Ectodermal cell (in vitro differentiated cells): ENCODE data around the gene LUZP2.

Experiments
- H3K27ac ChIP-seq: 2 replicates; pipeline ENCODE4 v1.7.0; 2013; ENCODE audit warnings: mild to moderate bottlenecking, low read depth, low read length; ENCODE audit not compliant: insufficient read depth, poor library complexity, severe bottlenecking
- H3K27me3 ChIP-seq: 2 replicates; pipeline ENCODE4 v1.7.0; 2013; ENCODE audit warnings: mild to moderate bottlenecking, low read length; ENCODE audit not compliant: insufficient read depth, control insufficient read depth, poor library complexity, severe bottlenecking
- H3K36me3 ChIP-seq: one replicate; pipeline ENCODE4 v1.7.0; 2013; ENCODE audit warnings: low read length; ENCODE audit not compliant: control insufficient read depth, insufficient read depth
- H3K4me1 ChIP-seq: one replicate; pipeline ENCODE4 v1.7.0; 2013; ENCODE audit warnings: low read length; ENCODE audit not compliant: control insufficient read depth, insufficient read depth
- H3K4me3 ChIP-seq: 2 replicates; pipeline ENCODE4 v1.7.0; 2013; ENCODE audit warnings: low read depth, low read length, control low read depth; ENCODE audit not compliant: insufficient read depth
- H3K9me3 ChIP-seq: 2 replicates; pipeline ENCODE4 v1.7.0; 2013; ENCODE audit warnings: mild to moderate bottlenecking, low read length, moderate library complexity; ENCODE audit not compliant: control insufficient read depth
- WGBS, 2 experiments: methylation state at CpG; one replicate each; pipeline ENCODE4 v1.1.7; 2013; ENCODE audit warnings: missing lambda C conversion rate in 2 of 2; 5-methylcytosine and 5-hydroxymethylcytosine counted together

LUZP2 gene

GRCh38 chr11:24738972-24739371 lies 242.1 kb downstream of the LUZP2 start:
- H3K36me3 ChIP-seq, result no peaks in the 10 kb centered on the region
- WGBS, 2 experiments, result 94 to 96% methylated on average over 2 of the region's 2 CpGs
- no peak overlapping the region for H3K27ac ChIP-seq
- no peaks in the 10 kb centered on the region for H3K4me1 ChIP-seq
- H3K9me3 ChIP-seq, result no peaks in the 10 kb centered on the region
- no peak overlapping the region for H3K4me3 ChIP-seq
- H3K27me3 ChIP-seq, result no peaks in the 10 kb centered on the region

- Histone ChIP-seq H3K4me3 (no peak overlapping the region), H3K27ac (no peak overlapping the region), H3K9me3 (no peaks in the 10 kb centered on the region)
Measured at GRCh38 chr11:24739637-24740036, 242.8 kb downstream of the LUZP2 start.

GRCh38 chr11:24747275-24748251 lies 250.7 kb downstream of the LUZP2 start:
- H3K27ac ChIP-seq, result no peak overlapping the region
- WGBS, 2 experiments, result 93 to 95% methylated on average over 5 of the region's 5 CpGs
- H3K4me3 ChIP-seq, result no peak overlapping the region
- H3K4me1 ChIP-seq, result no peaks in the 10 kb centered on the region
- no peaks in the 10 kb centered on the region for H3K36me3 ChIP-seq
- H3K9me3 ChIP-seq, result no peaks in the 10 kb centered on the region
- H3K27me3 ChIP-seq, result no peaks in the 10 kb centered on the region

More at GRCh38 chr11:24739637-24740036, 242.8 kb downstream of the LUZP2 start:
- Histone ChIP-seq H3K4me1 (no peaks in the 10 kb centered on the region), H3K36me3 (no peaks in the 10 kb centered on the region), H3K27me3 (no peaks in the 10 kb centered on the region)
- 95 to 98% methylated on average over 4 of the region's 4 CpGs for WGBS, 2 experiments

GRCh38 chr11:24748261-24748660 lies 251.4 kb downstream of the LUZP2 start:
- Histone ChIP-seq H3K27me3 (no peaks in the 10 kb centered on the region), H3K4me3 (no peak overlapping the region), H3K4me1 (no peaks in the 10 kb centered on the region), H3K36me3 (no peaks in the 10 kb centered on the region), H3K9me3 (no peaks in the 10 kb centered on the region), H3K27ac (no peak overlapping the region)
- 87 to 90% methylated on average over 7 of the region's 7 CpGs for WGBS, 2 experiments

GRCh38 chr11:24754406-24754805 lies 257.6 kb downstream of the LUZP2 start:
- H3K27ac ChIP-seq, result no peak overlapping the region

GRCh38 chr11:24755260-24755839 lies 258.5 kb downstream of the LUZP2 start:
- no peaks in the 10 kb centered on the region for H3K9me3 ChIP-seq
- H3K4me3 ChIP-seq, result no peak overlapping the region
- WGBS, 2 experiments, result 85 to 90% methylated on average over 7 of the region's 7 CpGs
- H3K36me3 ChIP-seq, result no peaks in the 10 kb centered on the region
- H3K4me1 ChIP-seq, result no peaks in the 10 kb centered on the region
- H3K27me3 ChIP-seq, result no peaks in the 10 kb centered on the region
- H3K27ac ChIP-seq, result no peak overlapping the region

More at GRCh38 chr11:24754406-24754805, 257.6 kb downstream of the LUZP2 start:
- H3K4me3 ChIP-seq, result no peak overlapping the region
- H3K36me3 ChIP-seq, result no peaks in the 10 kb centered on the region
- H3K4me1 ChIP-seq, result no peaks in the 10 kb centered on the region
- H3K27me3 ChIP-seq, result no peaks in the 10 kb centered on the region
- no peaks in the 10 kb centered on the region for H3K9me3 ChIP-seq

GRCh38 chr11:24759742-24760141 lies 262.9 kb downstream of the LUZP2 start:
- Histone ChIP-seq H3K27ac (no peak overlapping the region), H3K36me3 (no peaks in the 10 kb centered on the region), H3K4me1 (no peaks in the 10 kb centered on the region), H3K4me3 (no peak overlapping the region), H3K27me3 (no peaks in the 10 kb centered on the region), H3K9me3 (no peaks in the 10 kb centered on the region)
- 92 to 95% methylated on average over 3 of the region's 3 CpGs for WGBS, 2 experiments

- H3K4me1 ChIP-seq, result no peaks in the 10 kb centered on the region
- H3K27me3 ChIP-seq, result no peaks in the 10 kb centered on the region
- no peaks in the 10 kb centered on the region for H3K36me3 ChIP-seq
- no peak overlapping the region for H3K27ac ChIP-seq
- H3K9me3 ChIP-seq, result no peaks in the 10 kb centered on the region
- H3K4me3 ChIP-seq, result no peak overlapping the region
Measured at GRCh38 chr11:24760681-24761080, 263.8 kb downstream of the LUZP2 start.

- Histone ChIP-seq H3K36me3 (no peaks in the 10 kb centered on the region), H3K27ac (no peak overlapping the region), H3K9me3 (no peaks in the 10 kb centered on the region), H3K27me3 (no peaks in the 10 kb centered on the region), H3K4me1 (no peaks in the 10 kb centered on the region), H3K4me3 (no peak overlapping the region)
- WGBS, 2 experiments, result 72% methylated on average over 2 of the region's 2 CpGs; no CpG with 5 or more reads in 1 of the 2 experiments
Measured at GRCh38 chr11:24762076-24762475, 265.2 kb downstream of the LUZP2 start.

- no peaks in the 10 kb centered on the region for H3K36me3 ChIP-seq
- no peak overlapping the region for H3K27ac ChIP-seq
- H3K9me3 ChIP-seq, result no peaks in the 10 kb centered on the region
- 60 to 100% methylated on average over 2 to 3 of the region's 3 CpGs for WGBS, 2 experiments
- H3K27me3 ChIP-seq, result no peaks in the 10 kb centered on the region
- no peak overlapping the region for H3K4me3 ChIP-seq
- H3K4me1 ChIP-seq, result no peaks in the 10 kb centered on the region
Measured at GRCh38 chr11:24767411-24767810, 270.6 kb downstream of the LUZP2 start.
